Right lobe of liver (tissue), 6 donors: Measurements from ENCODE around the gene MAK. TPM values are rescaled to one million over a fixed set of nuclear protein-coding genes. Genes with fewer than 3 reads are reported as not detected.
"Not testable (repeated sequence)": the region's sequence is repeated elsewhere in the genome, so short reads cannot be mapped to it uniquely, and the experiment has no call there.

ENCODE experiments used
- ATAC-seq, 4 donors: fragments of 200-7000 bp; cut with Tn5 transposase; one replicate each; pipeline ENCODE4 v1.9.1; 2020; ENCODE audit warnings: mild to moderate bottlenecking in 4 of 4, moderate library complexity in 4 of 4
- DNase-seq, 3 donors: peaks; one replicate each; pipeline ENCODE4 v3.0.0-alpha.2; 2020
- H3K27ac ChIP-seq, 3 donors: fragments of 200-600 bp; one replicate each; pipeline ENCODE4 v1.8.0; 2022
- H3K27me3 ChIP-seq, 2 donors: fragments of 200-600 bp; one replicate each; pipeline ENCODE4 v1.8.0; 2022
- H3K36me3 ChIP-seq, 4 donors: fragments of 200-600 bp; sonication (generic) in 1 of 4; one replicate each; pipeline versions ENCODE4 v1.5.1 to v1.8.0; 2017 to 2022; ENCODE audit warnings: control low read depth in 1 of 4
- H3K4me1 ChIP-seq, 4 donors: fragments of 200-600 bp; sonication (generic) in 1 of 4; one replicate each; pipeline versions ENCODE4 v1.5.1 to v1.8.0; 2017 to 2022; ENCODE audit warnings: control low read depth in 1 of 4
- H3K4me3 ChIP-seq, 3 donors: fragments of 200-600 bp; one replicate each; pipeline ENCODE4 v1.8.0; 2022
- H3K9me3 ChIP-seq, 4 donors: fragments of 200-600 bp; sonication (generic) in 1 of 4; one replicate each; pipeline versions ENCODE4 v1.5.1 to v1.8.0; 2017 to 2022; ENCODE audit warnings: control low read depth in 1 of 4
- POLR2A ChIP-seq: fragments of 450-650 bp; IDR thresholded peaks from one replicate; pipeline ENCODE4 v1.6.1; 2017; ENCODE audit warnings: antibody characterized with exemption, mild to moderate bottlenecking
- WGBS: methylation state at CpG from one replicate; pipeline ENCODE4 v1.1.6; 2018; ENCODE audit warnings: low coverage, low lambda C conversion rate; ENCODE audit not compliant: insufficient coverage; ENCODE audit errors: missing lambda C conversion rate; 5-methylcytosine and 5-hydroxymethylcytosine counted together
- intact Hi-C, 2 donors: fragments of 100-400 bp; cut with DNase I; formaldehyde crosslinking; loops; one replicate each; pipeline versions ENCODE4 v1.11.2 to v1.14.1; 2022
- total RNA-seq, 6 experiments: library from RNA; depleted of rRNA in 2 of 6; stranded (reverse); fragments of >200 nt in 2 of 6; fragmentation: NEBNext Ultra II Directional in 3 of 6; extraction: Animal tissue kit (Norgen Biotek cat#: 25700) in 3 of 6; gene quantifications; one replicate each; pipeline versions ENCODE4 v1.1.0 to v1.2.4, GENCODE V29; 2016 to 2023
- TF ChIP-seq, protein P1 (sequence below), 4 donors: fragments of 200-600 bp in 3 of 4; fragments of 450-650 bp in 1 of 4; IDR thresholded peaks; one replicate each; pipeline versions ENCODE4 v1.5.1 to v1.8.0; 2016 to 2022; ENCODE audit warnings: antibody characterized with exemption in 4 of 4, mild to moderate bottlenecking in 2 of 4
- donor health status: DM: no; HTN: yes; CAD: no.
- donor health status: DM: no; HTN: no; CAD: no.
- donor health status: DM: no; HTN: no; CAD: no.
- donor health status: DM: no; HTN: yes; CAD: no.
- donor health status: DM: no; HTN: yes; CAD: no.

Gene MAK
- total RNA-seq, 6 experiments from 2014 or later, result 0.12 to 0.18 (median 0.15) TPM; not detected in 3

GRCh38 chr6:10862361-10862760 lies 24.0 kb upstream of the MAK start:
- no peak for DNase-seq
- ATAC-seq, result no peak
- TF ChIP-seq, protein P1, sequence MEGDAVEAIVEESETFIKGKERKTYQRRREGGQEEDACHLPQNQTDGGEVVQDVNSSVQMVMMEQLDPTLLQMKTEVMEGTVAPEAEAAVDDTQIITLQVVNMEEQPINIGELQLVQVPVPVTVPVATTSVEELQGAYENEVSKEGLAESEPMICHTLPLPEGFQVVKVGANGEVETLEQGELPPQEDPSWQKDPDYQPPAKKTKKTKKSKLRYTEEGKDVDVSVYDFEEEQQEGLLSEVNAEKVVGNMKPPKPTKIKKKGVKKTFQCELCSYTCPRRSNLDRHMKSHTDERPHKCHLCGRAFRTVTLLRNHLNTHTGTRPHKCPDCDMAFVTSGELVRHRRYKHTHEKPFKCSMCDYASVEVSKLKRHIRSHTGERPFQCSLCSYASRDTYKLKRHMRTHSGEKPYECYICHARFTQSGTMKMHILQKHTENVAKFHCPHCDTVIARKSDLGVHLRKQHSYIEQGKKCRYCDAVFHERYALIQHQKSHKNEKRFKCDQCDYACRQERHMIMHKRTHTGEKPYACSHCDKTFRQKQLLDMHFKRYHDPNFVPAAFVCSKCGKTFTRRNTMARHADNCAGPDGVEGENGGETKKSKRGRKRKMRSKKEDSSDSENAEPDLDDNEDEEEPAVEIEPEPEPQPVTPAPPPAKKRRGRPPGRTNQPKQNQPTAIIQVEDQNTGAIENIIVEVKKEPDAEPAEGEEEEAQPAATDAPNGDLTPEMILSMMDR (IDR thresholded peaks at IDR 0.05), result no peak
- TF ChIP-seq POLR2A, result no peak
- H3K36me3 ChIP-seq, result no peaks in the 10 kb centered on the region
- no peaks in the 10 kb centered on the region for H3K27me3 ChIP-seq
- no peak overlapping the region for H3K4me3 ChIP-seq
- 75% methylated on average over 4 of the region's 4 CpGs for WGBS
- intact Hi-C loops, result no loop called here
- no peak overlapping the region for H3K27ac ChIP-seq
- H3K4me1 ChIP-seq, result no peaks in the 10 kb centered on the region
- no peaks in the 10 kb centered on the region for H3K9me3 ChIP-seq

DNA sequence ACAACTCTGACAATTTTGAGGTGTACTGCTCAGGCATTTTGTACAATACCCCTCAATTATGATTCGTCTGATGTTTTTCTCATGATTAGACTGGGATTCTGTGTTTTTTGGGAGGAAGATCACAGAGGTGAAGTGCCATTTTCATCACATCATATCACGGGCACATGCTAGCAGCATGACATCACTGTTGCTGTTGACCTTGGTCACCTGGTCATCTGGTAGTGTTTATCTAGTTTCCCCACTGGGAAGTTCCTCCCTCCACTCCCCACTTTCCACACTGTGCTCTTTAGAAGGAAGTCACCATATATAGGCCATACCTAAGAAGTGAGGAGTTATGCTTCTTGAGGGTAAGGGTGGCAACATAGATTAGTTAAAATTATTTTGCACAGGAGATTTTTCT lies 22.7 kb upstream of the MAK start:
- TF ChIP-seq, protein P1 (IDR thresholded peaks at IDR 0.05), result no peak
- TF ChIP-seq POLR2A, result no peak
- Histone ChIP-seq H3K27me3 (no peaks in the 10 kb centered on the region), H3K4me1 (no peaks in the 10 kb centered on the region), H3K9me3 (no peaks in the 10 kb centered on the region), H3K4me3 (no peak overlapping the region), H3K36me3 (no peaks in the 10 kb centered on the region), H3K27ac (no peak overlapping the region)
- intact Hi-C loops, result no loop called here
- ATAC-seq (no peak), DNase-seq (no peak)
- WGBS, result 45% methylated on average over 2 of the region's 2 CpGs

- Histone ChIP-seq H3K9me3 (no peaks in the 10 kb centered on the region), H3K4me3 (no peak overlapping the region), H3K36me3 (no peaks in the 10 kb centered on the region), H3K4me1 (no peaks in the 10 kb centered on the region), H3K27ac (no peak overlapping the region), H3K27me3 (no peaks in the 10 kb centered on the region)
- ATAC-seq (no peak), DNase-seq (no peak)
- 94% methylated on average over 2 of the region's 2 CpGs for WGBS
- intact Hi-C loops, result no loop called here
- TF ChIP-seq POLR2A, result no peak
- TF ChIP-seq, protein P1 (IDR thresholded peaks at IDR 0.05), result no peak
Observed at GRCh38 chr6:10857259-10857658, 18.9 kb upstream of the MAK start.

- 83% methylated on average over 6 of the region's 7 CpGs for WGBS
- no peaks in the 10 kb centered on the region for H3K27me3 ChIP-seq
- intact Hi-C loops, result no loop called here
- DNase-seq (no peak), ATAC-seq (no peak)
- H3K27ac ChIP-seq, result no peak overlapping the region
- no peak overlapping the region for H3K4me3 ChIP-seq
- H3K4me1 ChIP-seq, result no peaks in the 10 kb centered on the region
- TF ChIP-seq POLR2A, result no peak
- TF ChIP-seq, protein P1 (IDR thresholded peaks at IDR 0.05), result no peak
- no peaks in the 10 kb centered on the region for H3K9me3 ChIP-seq
- no peaks in the 10 kb centered on the region for H3K36me3 ChIP-seq
Observed at GRCh38 chr6:10854922-10855632, 16.7 kb upstream of the MAK start.

GRCh38 chr6:10853849-10854300 lies 15.5 kb upstream of the MAK start:
- H3K4me3 ChIP-seq, H3K27ac ChIP-seq, intact Hi-C loops, H3K27me3 ChIP-seq, H3K4me1 ChIP-seq, ATAC-seq, H3K9me3 ChIP-seq, DNase-seq, H3K36me3 ChIP-seq: not testable (repeated sequence)
- 55% methylated on average over 6 of the region's 6 CpGs for WGBS
